K562 (cell line): Measurements from ENCODE around the gene IL27RA. TPM values are rescaled to one million over a fixed set of nuclear protein-coding genes. Genes with fewer than 3 reads are reported as not detected.
A peak's percentile ranks its signal among the peaks of the same experiment; 100 is the strongest.

Experiments used
- ATAC-seq: fragments of 200-7000 bp; cut with Tn5 transposase; 3 replicates; pipeline ENCODE4 v1.9.1; 2020; ENCODE audit warnings: moderate library complexity
- BruUV-seq: library from RNA; stranded (reverse); fragments of 400-500 nt; replicated peaks from 2 replicates; lab custom pipeline; 2021; lab: Mats Ljungman, UMichigan
- CTCF ChIA-PET: fragments of 300-600 bp; formaldehyde crosslinking; extraction: SDS; loops from one replicate; lab custom pipeline; 2021; ENCODE audit warnings: low intra/inter-chr PET ratio; lab: Yijun Ruan, JAX
- POLR2A ChIA-PET: fragments of 300-600, 350-650 bp; sonication (Branson Sonifier 250); formaldehyde crosslinking; extraction: SDS; loops from one replicate; lab custom pipeline; 2021; ENCODE audit warnings: antibody characterized with exemption, inconsistent platforms; lab: Yijun Ruan, JAX
- DNase-seq, 4 experiments: peaks; one replicate each; pipeline versions ENCODE4 v3.0.0 to v3.0.0-alpha.2; 2011 to 2018; ENCODE audit warnings: low spot score in 3 of 4, mixed read lengths in 3 of 4; ENCODE audit errors: extremely low read depth in 1 of 4
- FAIRE-seq: peaks from 2 replicates; lab custom pipeline; 2011; peaks lifted over from hg19 to GRCh38; lab: Jason Lieb, UNC
- H2AFZ ChIP-seq: 2 replicates; pipeline ENCODE4 v1.6.0; 2011; ENCODE audit warnings: low read depth, low read length, control low read depth, inconsistent platforms
- H3K27ac ChIP-seq: fragments of 200-600 bp; 3 replicates; pipeline ENCODE4 v1.8.0; 2011; ENCODE audit warnings: low read depth, mild to moderate bottlenecking, control low read depth, inconsistent platforms, low read length, moderate library complexity, mixed read lengths; ENCODE audit errors: extremely low read depth
- H3K27me3 ChIP-seq, 2 experiments: fragments of 300-600 bp in 1 of 2; 2 replicates in 1 of 2; 3 replicates in 1 of 2; pipeline versions ENCODE4 v1.6.0 to v1.8.0; 2011; ENCODE audit warnings: inconsistent platforms in 2 of 2, low read length in 2 of 2, mild to moderate bottlenecking in 1 of 2, mixed read lengths in 1 of 2, moderate library complexity in 1 of 2; ENCODE audit not compliant: control insufficient read depth in 2 of 2, insufficient read depth in 2 of 2
- H3K36me3 ChIP-seq: fragments of 300-600 bp; 3 replicates; pipeline ENCODE4 v1.8.0; 2011; ENCODE audit warnings: mild to moderate bottlenecking, low read length, inconsistent platforms; ENCODE audit not compliant: control insufficient read depth, insufficient read depth
- H3K4me1 ChIP-seq, 2 experiments: fragments of 200-600 bp in 1 of 2; replicated peaks in 1 of 2; 2 replicates in 1 of 2; 3 replicates in 1 of 2; pipeline versions ENCODE4 v1.5.1 to v1.8.0; 2011; ENCODE audit warnings: inconsistent platforms in 2 of 2, low read length in 2 of 2, mild to moderate bottlenecking in 1 of 2, mixed read lengths in 1 of 2, moderate library complexity in 1 of 2; ENCODE audit not compliant: control insufficient read depth in 2 of 2, insufficient read depth in 2 of 2
- H3K4me2 ChIP-seq: 2 replicates; pipeline ENCODE4 v1.6.1; 2011; ENCODE audit warnings: low read length, control low read depth, inconsistent platforms, mixed read lengths; ENCODE audit not compliant: insufficient read depth
- H3K4me3 ChIP-seq: fragments of 200-600 bp; sonication (generic), shearing (Covaris generic); 2 replicates; pipeline ENCODE4 v1.5.1; 2016; ENCODE audit warnings: control low read depth, inconsistent platforms
- H3K79me2 ChIP-seq: fragments of 200-600 bp; 3 replicates; pipeline ENCODE4 v1.8.0; 2011; ENCODE audit warnings: low read length, inconsistent platforms; ENCODE audit not compliant: control insufficient read depth, insufficient read depth
- H3K9ac ChIP-seq, 2 experiments: 2 replicates each; pipeline versions ENCODE4 v1.6.0 to v1.6.1; 2011; ENCODE audit warnings: low read depth in 2 of 2, low read length in 2 of 2, control low read depth in 1 of 2, inconsistent platforms in 1 of 2, mild to moderate bottlenecking in 1 of 2, mixed read lengths in 1 of 2; ENCODE audit not compliant: insufficient read depth in 1 of 2
- H3K9me1 ChIP-seq: one replicate; pipeline ENCODE4 v1.6.0; 2011; ENCODE audit warnings: inconsistent platforms, mild to moderate bottlenecking, low read length, moderate library complexity; ENCODE audit not compliant: control insufficient read depth, insufficient read depth
- H3K9me3 ChIP-seq: replicated peaks from 2 replicates; pipeline ENCODE4 v1.5.1; 2011; ENCODE audit warnings: low read depth, low read length, inconsistent platforms; ENCODE audit not compliant: control insufficient read depth, insufficient read depth
- H4K20me1 ChIP-seq: replicated peaks from 2 replicates; pipeline ENCODE4 v1.6.1; 2011; ENCODE audit warnings: low read length, inconsistent platforms, mixed read lengths; ENCODE audit not compliant: control insufficient read depth, insufficient read depth
- KDM4B ChIP-seq, 2 experiments: fragments of 450-650 bp in 1 of 2; sonication (generic) in 1 of 2; IDR thresholded peaks; 2 replicates each; pipeline ENCODE4 v1.6.1; 2016 to 2017; ENCODE audit warnings: borderline replicate concordance in 2 of 2, antibody characterized with exemption in 1 of 2, low read depth in 1 of 2, mild to moderate bottlenecking in 1 of 2
- SP2 ChIP-seq: IDR thresholded peaks from 2 replicates; pipeline ENCODE4 v1.6.1; 2011; ENCODE audit warnings: mild to moderate bottlenecking, low read depth, low read length, moderate library complexity; ENCODE audit not compliant: poor library complexity, severe bottlenecking; ENCODE audit errors: extremely low read depth
- ZNF280B ChIP-seq: fragments of 250-450 bp; sonication (Bioruptor Pico); IDR thresholded peaks from 2 replicates; pipeline ENCODE4 v1.5.1; 2021; ENCODE audit warnings: mild to moderate bottlenecking
- ZNF511 ChIP-seq: sonication (generic); formaldehyde crosslinking; IDR thresholded peaks from 2 replicates; pipeline ENCODE4 v1.8.0; 2022; ENCODE audit warnings: mild to moderate bottlenecking, missing genetic modification reagents
- ZNF740 ChIP-seq, 3 experiments: fragments of 200-800 bp in 1 of 3; sonication (Bioruptor generic) in 1 of 3; sonication (generic) in 1 of 3; formaldehyde crosslinking in 1 of 3; IDR thresholded peaks; 2 replicates each; pipeline versions ENCODE4 v1.6.1 to v1.8.0; 2016 to 2022; ENCODE audit warnings: mild to moderate bottlenecking in 2 of 3, missing compliant biosample characterization in 2 of 3, missing genetic modification characterization in 2 of 3, missing genetic modification reagents in 1 of 3
- WGBS: fragments of 100-300 bp; shearing (Covaris generic); methylation state at CpG from one replicate; pipeline ENCODE4 v1.1.6; 2016; ENCODE audit warnings: low coverage, mixed read lengths; ENCODE audit not compliant: insufficient coverage; ENCODE audit errors: missing lambda C conversion rate; 5-methylcytosine and 5-hydroxymethylcytosine counted together
- in situ Hi-C: fragments of 300-500 bp; cut with MboI; formaldehyde crosslinking; loops from 4 replicates; pipeline ENCODE4 v1.15.0; 2018; ENCODE audit warnings: inconsistent platforms, mixed read lengths
- intact Hi-C: fragments of 100-400 bp; cut with micrococcal nuclease; formaldehyde crosslinking; loops from 2 replicates; pipeline ENCODE4 v1.14.2; 2022
- polyA plus RNA-seq, 8 experiments: library from polyadenylated mRNA; depleted of rRNA in 4 of 8; stranded (reverse) in 5 of 8; unstranded in 3 of 8; fragments of >200 nt; fragmentation: Nextera tagmentation in 2 of 8; fragmentation: Illumina TruSeq in 1 of 8; extraction: Ambion mirVana in 2 of 8; extraction: Trizol in 1 of 8; gene quantifications; 2 replicates each; pipeline versions ENCODE4 v1.2.1 to v1.2.3, GENCODE V29; 2011 to 2014; ENCODE audit warnings: inconsistent platforms in 1 of 8, missing spikeins in 1 of 8
- total RNA-seq, 7 experiments: library from RNA; depleted of rRNA in 6 of 7; stranded (reverse); fragments of >200 nt in 6 of 7; fragmentation: Illumina TruSeq in 2 of 7; extraction: Trizol in 2 of 7; gene quantifications; 2 replicates each; pipeline versions ENCODE4 v1.2.1 to v1.2.3, GENCODE V29; 2011 to 2021; ENCODE audit warnings: low replicate concordance in 1 of 7

IL27RA gene
- total and polyA plus RNA-seq, 9 of the 15 experiments (the other 6 are each of a cell fraction or from before 2014, with no cell fraction given) = 1.9 to 15.9 (median 12.0) TPM

GRCh38 chr19:14050512-14050911 is 18.9 kb downstream of the IL27RA start:
- FAIRE-seq (no peak), ATAC-seq (no peak), DNase-seq (peak in 2 of 4 experiments; percentile 10 to 11)
- no TSS peak for BruUV-seq
- Histone ChIP-seq H3K79me2 (no peaks in the 10 kb centered on the region), H2AFZ (no peak overlapping the region), H3K36me3 (peaks cover 27% of the 10 kb centered on the region; the same call in 2 of the 3 replicates), H3K9me1 (no peaks in the 10 kb centered on the region), H3K4me3 (no peak overlapping the region), H3K27ac (no peak overlapping the region), H3K9ac (no peak overlapping the region), H3K4me1 (peaks cover 0 to 31% of the 10 kb centered on the region in 2 experiments; a peak in 2 of 5 replicates), H3K9me3 (peaks cover 4% of the 10 kb centered on the region), H4K20me1 (no peaks in the 10 kb centered on the region), H3K27me3 (no peaks in the 10 kb centered on the region), H3K4me2 (no peak overlapping the region)
- POLR2A ChIA-PET = interaction anchor here (0.6 kb wide), 1 partner anchor 11 kb away, joined by 3 read pairs; no protein-coding TSS in a partner anchor
- WGBS = 95% methylated on average over 3 of the region's 4 CpGs
- CTCF ChIA-PET = interaction anchor here (0.6 kb wide), 1 partner anchor 170 kb away, joined by 3 read pairs; no protein-coding TSS in a partner anchor
- in situ Hi-C loops (loop anchor here (25.0 kb wide), 1 partner anchor 463 kb away; no protein-coding TSS in a partner anchor), intact Hi-C loops (no loop called here)
- no peak for TF ChIP-seq SP2
- TF ChIP-seq ZNF511 (CRISPR knock-in tag) = no peak
- no peak for TF ChIP-seq ZNF280B
- no peak for TF ChIP-seq KDM4B (IDR thresholded peaks at IDR 0.05; ENCODE audit: borderline replicate concordance in 2 of 2, low read depth in 1 of 2)
- TF ChIP-seq ZNF740 (CRISPR knock-in tag; IDR thresholded peaks at IDR 0.05) = no peak
- TF ChIP-seq ZNF740 (tag; IDR thresholded peaks at IDR 0.05) = no peak
